Central memory CD8-positive, alpha-beta T cell (primary cell): ENCODE measurements around the gene NLGN1.

Experiments
- ATAC-seq: fragments of 150-1000 bp; cut with Tn5 transposase; replicated peaks from 2 replicates; pipeline ENCODE4 v1.10.0; 2022; ENCODE audit warnings: mild to moderate bottlenecking, moderate FRiP score, moderate number of reproducible peaks; ENCODE audit not compliant: poor library complexity, severe bottlenecking; ENCODE audit errors: extremely low read depth
- DNase-seq, 2 donors: peaks; one replicate each; pipeline ENCODE4 v3.0.0; 2021; ENCODE audit warnings: low spot score in 2 of 2
- H3K27ac Mint-ChIP-seq: one replicate; pipeline ENCODE4 v1.8.0; 2022; ENCODE audit warnings: low read depth, mild to moderate bottlenecking, moderate library complexity, mixed read lengths
- H3K27me3 Mint-ChIP-seq: one replicate; pipeline ENCODE4 v1.8.0; 2022; ENCODE audit warnings: mixed read lengths
- H3K36me3 Mint-ChIP-seq: one replicate; pipeline ENCODE4 v1.8.0; 2022; ENCODE audit warnings: mild to moderate bottlenecking, moderate library complexity, mixed read lengths; ENCODE audit not compliant: insufficient read depth
- H3K4me1 Mint-ChIP-seq: one replicate; pipeline ENCODE4 v1.8.0; 2022; ENCODE audit warnings: mixed read lengths
- H3K4me3 Mint-ChIP-seq: one replicate; pipeline ENCODE4 v1.8.0; 2022; ENCODE audit warnings: mild to moderate bottlenecking, moderate library complexity, mixed read lengths
- H3K9me3 Mint-ChIP-seq: one replicate; pipeline ENCODE4 v1.8.0; 2022; ENCODE audit warnings: mixed read lengths

Gene NLGN1

DNA sequence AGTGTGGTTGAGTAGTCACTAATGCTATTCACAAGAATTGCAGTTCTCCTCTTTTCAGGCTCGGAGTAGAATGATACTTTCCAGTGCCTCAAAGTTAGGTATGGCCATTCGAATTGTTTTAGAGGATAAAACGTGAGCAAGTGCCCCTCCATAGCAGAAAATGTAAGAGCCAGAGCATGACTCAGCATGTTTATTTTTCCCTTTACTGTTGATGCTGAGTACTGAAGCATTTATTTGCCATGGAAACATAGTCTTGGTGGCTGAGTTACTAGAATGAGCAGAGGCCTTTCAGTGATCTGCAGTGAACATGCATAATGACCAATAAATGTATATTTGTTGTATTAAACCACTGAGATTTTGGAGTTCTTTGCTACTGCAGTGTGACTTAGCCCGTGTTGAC, 540.6 kb downstream of the NLGN1 start:
- H3K27me3 Mint-ChIP-seq, result no peaks in the 10 kb centered on the region
- H3K36me3 Mint-ChIP-seq, result no peaks in the 10 kb centered on the region
- H3K27ac Mint-ChIP-seq, result no peak overlapping the region
- DNase-seq (no peak), ATAC-seq (no peak)
- no peak overlapping the region for H3K4me3 Mint-ChIP-seq
- H3K9me3 Mint-ChIP-seq, result peaks cover 17% of the 10 kb centered on the region
- H3K4me1 Mint-ChIP-seq, result no peaks in the 10 kb centered on the region

DNA sequence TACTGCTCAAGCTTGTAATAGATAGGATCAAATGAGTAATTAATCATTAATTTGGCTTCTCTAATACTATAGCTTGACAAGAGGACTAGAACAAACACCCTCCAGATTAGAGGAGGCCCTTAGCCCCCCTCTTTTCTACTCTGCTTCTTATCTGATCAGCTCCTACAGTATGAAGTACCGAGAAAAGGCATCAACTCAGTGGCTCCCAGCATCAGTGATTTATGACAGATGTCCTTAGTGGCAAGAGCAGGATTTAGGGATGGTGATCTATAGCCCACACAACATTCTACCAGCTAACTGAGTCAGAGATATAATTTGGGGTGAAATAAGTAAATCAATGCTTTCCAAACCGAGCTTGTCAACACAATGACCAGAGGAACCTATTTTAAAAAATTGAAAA, 541.1 kb downstream of the NLGN1 start:
- Mint-ChIP-seq H3K4me1 (no peaks in the 10 kb centered on the region), H3K4me3 (no peak overlapping the region), H3K9me3 (peaks cover 15% of the 10 kb centered on the region), H3K36me3 (no peaks in the 10 kb centered on the region), H3K27ac (no peak overlapping the region), H3K27me3 (no peaks in the 10 kb centered on the region)
- DNase-seq, result no peak
- ATAC-seq, result no peak

DNA sequence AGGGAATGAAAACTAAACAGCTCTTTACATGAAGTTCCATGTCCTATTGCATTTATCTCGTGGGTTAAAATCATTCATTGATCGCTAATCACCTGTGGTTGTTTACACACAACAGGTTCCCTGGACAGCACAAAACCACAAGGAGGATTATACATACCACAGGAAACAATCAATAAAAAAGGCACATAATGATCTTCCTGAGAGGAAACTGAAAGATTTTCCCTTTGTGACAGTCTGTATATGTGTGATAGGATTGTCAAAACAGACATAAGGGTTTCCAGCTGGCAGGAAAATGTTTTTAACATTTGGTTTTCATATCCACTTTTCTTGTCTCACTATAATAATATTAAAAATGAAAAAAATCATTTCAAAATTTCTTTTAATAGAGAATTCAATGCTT, 541.8 kb downstream of the NLGN1 start:
- Mint-ChIP-seq H3K9me3 (peaks cover 15% of the 10 kb centered on the region), H3K27me3 (no peaks in the 10 kb centered on the region), H3K4me3 (no peak overlapping the region), H3K27ac (no peak overlapping the region), H3K36me3 (no peaks in the 10 kb centered on the region), H3K4me1 (no peaks in the 10 kb centered on the region)
- no peak for ATAC-seq
- DNase-seq, result no peak

DNA sequence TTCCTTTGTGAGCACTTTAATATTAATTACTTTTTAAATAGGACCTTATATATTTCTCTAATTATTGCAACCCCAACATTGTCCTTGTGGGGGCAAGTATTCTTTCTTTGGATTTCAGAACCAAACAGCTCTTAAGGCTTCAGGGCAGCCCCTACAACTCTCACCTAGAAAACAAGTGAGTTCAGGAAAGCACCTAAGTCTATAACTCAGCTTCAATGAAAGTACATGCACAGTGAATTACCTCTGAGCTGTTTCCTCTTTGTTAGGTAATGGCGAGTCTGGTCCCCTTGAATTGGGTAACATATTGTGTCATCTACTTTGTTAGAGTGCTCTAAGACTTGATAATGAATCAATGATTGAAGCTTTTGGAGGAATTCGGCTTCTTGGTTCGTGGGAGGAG, 545.7 kb downstream of the NLGN1 start:
- Mint-ChIP-seq H3K36me3 (no peaks in the 10 kb centered on the region), H3K4me3 (no peak overlapping the region), H3K4me1 (no peaks in the 10 kb centered on the region), H3K27ac (no peak overlapping the region), H3K9me3 (peaks cover 15% of the 10 kb centered on the region), H3K27me3 (no peaks in the 10 kb centered on the region)
- no peak for DNase-seq
- no peak for ATAC-seq

DNA sequence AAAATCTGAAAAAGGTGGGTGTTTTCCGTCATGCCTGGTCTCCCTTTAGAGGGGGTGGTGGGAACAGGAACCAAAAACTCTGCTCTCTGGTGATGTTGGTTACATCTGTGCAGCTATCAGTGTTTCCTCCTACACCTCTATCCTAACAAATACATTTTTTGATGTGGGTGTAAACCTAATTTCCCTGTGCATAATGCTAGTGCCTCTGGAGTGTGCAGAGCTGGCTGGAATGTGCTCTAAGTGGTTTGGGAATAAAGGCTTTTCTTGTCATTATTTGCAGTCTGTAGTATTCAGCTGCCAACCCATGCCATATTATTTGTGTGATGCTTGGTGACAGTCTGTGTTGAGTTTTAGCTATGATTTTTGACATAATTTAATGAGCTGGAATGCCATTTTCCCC, 547.6 kb downstream of the NLGN1 start:
- DNase-seq (no peak), ATAC-seq (no peak)
- Mint-ChIP-seq H3K36me3 (no peaks in the 10 kb centered on the region), H3K27ac (no peak overlapping the region), H3K4me3 (no peak overlapping the region), H3K27me3 (no peaks in the 10 kb centered on the region), H3K9me3 (peaks cover 13% of the 10 kb centered on the region), H3K4me1 (no peaks in the 10 kb centered on the region)

DNA sequence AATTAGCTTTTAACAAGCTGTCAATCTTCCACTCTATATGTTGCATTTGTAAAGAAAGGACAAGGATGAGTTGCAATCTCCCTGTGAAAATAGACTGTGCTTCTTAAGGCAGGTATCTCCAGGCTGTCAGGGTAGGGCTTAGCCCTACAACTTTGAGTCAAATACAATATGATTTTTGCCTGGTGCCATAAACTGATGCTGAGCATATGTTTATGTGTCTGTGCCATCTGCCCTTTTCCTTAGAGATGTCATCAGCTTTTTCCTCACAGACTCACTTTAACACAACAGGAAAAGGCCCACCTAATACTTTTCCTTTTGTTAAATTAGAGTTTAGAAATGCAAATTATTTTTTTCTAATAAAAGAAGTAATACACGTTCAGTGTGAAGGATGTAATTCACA, 548.3 kb downstream of the NLGN1 start:
- Mint-ChIP-seq H3K27me3 (no peaks in the 10 kb centered on the region), H3K9me3 (peaks cover 13% of the 10 kb centered on the region), H3K4me3 (no peak overlapping the region), H3K4me1 (no peaks in the 10 kb centered on the region), H3K36me3 (no peaks in the 10 kb centered on the region), H3K27ac (no peak overlapping the region)
- DNase-seq (no peak), ATAC-seq (no peak)

DNA sequence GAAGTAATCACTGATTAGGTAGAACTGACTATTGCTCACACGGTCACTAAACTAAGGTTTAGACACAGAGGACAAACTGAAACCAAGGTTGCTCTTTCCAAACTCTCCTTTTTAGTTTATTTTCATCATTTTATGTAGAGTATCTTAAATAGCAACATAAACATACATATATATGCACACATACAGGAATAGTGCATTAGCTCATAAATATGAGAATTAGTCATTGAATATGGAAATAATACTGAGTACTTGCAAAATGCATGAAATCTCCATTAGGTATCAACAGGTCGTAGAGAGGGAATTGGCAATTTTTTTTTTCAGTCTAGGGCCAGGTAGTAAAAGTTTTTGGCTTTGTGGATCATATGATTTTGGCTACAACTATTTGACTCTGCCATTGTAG, 557.1 kb downstream of the NLGN1 start:
- no peak for DNase-seq
- no peak overlapping the region for H3K27ac Mint-ChIP-seq
- H3K9me3 Mint-ChIP-seq, result peaks cover 5% of the 10 kb centered on the region
- no peak for ATAC-seq
- no peaks in the 10 kb centered on the region for H3K36me3 Mint-ChIP-seq
- no peak overlapping the region for H3K4me3 Mint-ChIP-seq
- H3K4me1 Mint-ChIP-seq, result no peaks in the 10 kb centered on the region
- no peaks in the 10 kb centered on the region for H3K27me3 Mint-ChIP-seq

DNA sequence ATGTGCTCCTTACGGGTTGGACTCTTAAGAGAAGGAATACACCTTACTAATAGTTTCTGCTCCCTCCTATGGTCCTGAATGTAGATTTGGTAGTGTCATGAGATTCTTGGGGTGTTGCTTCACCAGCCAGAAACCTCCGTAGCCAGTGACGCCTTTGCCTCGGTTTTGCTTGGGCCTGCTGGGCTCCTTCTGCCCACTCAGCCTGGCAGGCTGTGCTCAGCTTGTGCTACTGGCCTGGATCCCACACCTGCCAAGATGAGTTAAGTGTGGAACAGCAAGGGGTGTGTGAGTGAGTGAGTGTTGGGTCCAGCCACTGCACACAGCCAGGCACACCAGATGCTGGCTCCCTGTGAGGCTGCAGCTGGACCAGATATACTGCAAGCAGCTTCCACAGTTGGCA, 560.1 kb downstream of the NLGN1 start:
- Mint-ChIP-seq H3K9me3 (peaks cover 5% of the 10 kb centered on the region), H3K27me3 (no peaks in the 10 kb centered on the region), H3K36me3 (no peaks in the 10 kb centered on the region), H3K27ac (no peak overlapping the region), H3K4me1 (no peaks in the 10 kb centered on the region), H3K4me3 (no peak overlapping the region)
- ATAC-seq (no peak), DNase-seq (no peak)

DNA sequence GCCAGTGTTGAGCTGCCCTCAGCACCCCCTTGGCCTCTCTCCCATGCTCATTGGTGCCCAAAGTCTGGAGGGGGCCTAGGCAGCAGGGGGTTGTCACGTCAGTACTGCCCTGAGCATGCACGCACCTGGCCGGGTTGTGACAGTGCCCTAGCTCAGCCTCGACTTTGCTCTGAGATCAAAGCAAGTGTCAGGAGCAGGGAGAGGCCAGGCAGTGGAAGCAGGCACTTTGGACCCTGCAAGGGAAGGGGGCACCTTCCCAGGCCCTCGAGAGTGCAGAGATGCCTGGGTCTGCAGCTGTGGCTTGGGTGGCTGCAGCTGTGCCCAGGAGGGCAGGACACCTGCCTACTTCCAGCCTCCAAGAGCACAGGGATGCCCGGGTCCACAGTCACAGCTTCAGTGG, 561.3 kb downstream of the NLGN1 start:
- DNase-seq (no peak), ATAC-seq (no peak)
- Mint-ChIP-seq H3K4me1 (no peaks in the 10 kb centered on the region), H3K9me3 (peaks cover 8% of the 10 kb centered on the region), H3K27me3 (no peaks in the 10 kb centered on the region), H3K36me3 (no peaks in the 10 kb centered on the region), H3K4me3 (no peak overlapping the region), H3K27ac (no peak overlapping the region)

DNA sequence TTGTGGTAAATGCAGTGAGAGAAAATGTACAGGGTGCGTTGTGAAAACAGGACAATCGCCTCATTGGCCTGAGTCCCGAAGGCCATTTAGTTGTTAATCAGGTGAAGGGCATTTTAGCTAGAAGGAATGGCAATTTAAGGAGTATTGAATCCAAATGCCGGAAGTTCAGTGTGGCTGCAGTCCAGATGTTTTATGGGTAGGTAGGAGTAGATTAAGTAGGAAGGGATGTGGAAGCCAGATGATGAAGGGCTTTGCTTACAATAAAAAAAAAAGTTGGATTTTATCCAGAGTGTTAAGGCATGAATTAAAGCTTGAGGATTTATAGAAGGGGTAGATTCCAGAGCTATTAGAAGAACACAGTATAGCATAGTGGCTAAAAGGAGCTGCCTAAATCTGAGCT, 572.7 kb downstream of the NLGN1 start:
- H3K27ac Mint-ChIP-seq, result no peak overlapping the region
- DNase-seq, result no peak
- no peak overlapping the region for H3K4me3 Mint-ChIP-seq
- H3K36me3 Mint-ChIP-seq, result peaks cover 2% of the 10 kb centered on the region
- ATAC-seq, result no peak
- H3K4me1 Mint-ChIP-seq, result no peaks in the 10 kb centered on the region
- no peaks in the 10 kb centered on the region for H3K27me3 Mint-ChIP-seq
- H3K9me3 Mint-ChIP-seq, result peaks cover 25% of the 10 kb centered on the region

DNA sequence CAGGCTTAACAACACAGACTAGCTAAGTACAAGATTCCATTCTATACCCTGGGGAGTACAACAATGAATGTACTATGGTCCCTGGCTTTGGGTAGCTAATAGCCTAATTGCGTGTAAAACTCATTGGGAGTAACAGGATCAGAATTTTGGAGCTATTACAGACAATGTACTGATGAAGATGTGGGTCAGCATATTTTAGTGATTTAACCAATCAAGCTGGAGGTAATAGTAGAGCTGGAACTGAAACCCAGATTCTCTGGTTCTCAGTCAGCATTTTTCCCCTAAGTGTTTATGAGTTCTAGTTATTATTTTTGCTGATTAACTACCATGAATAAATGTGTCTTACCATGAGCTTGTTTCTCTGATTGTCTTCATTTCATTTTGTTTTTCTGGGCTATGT, 578.7 kb downstream of the NLGN1 start:
- H3K27me3 Mint-ChIP-seq, result no peaks in the 10 kb centered on the region
- peaks cover 11% of the 10 kb centered on the region for H3K9me3 Mint-ChIP-seq
- H3K4me1 Mint-ChIP-seq, result no peaks in the 10 kb centered on the region
- H3K36me3 Mint-ChIP-seq, result no peaks in the 10 kb centered on the region
- no peak for ATAC-seq
- DNase-seq, result no peak
- no peak overlapping the region for H3K4me3 Mint-ChIP-seq
- H3K27ac Mint-ChIP-seq, result no peak overlapping the region

DNA sequence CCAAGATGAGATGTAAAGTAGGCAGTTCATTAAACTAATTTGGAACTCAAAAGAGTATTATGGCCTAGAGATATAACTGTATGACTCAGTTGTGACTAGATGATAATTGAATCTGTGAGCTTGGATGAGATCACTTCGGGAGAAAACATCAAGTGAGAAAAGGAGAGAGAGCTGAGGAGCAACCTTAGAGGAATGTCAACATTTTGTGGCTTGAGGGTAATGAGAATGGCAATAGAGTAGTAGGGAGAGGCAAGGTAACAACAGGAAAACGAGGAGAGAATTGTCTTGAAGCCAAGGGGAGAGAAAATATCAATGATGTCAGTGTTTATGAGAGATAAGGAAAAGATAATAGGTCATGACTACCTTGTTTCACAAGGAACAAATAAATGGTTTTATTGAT, 580.2 kb downstream of the NLGN1 start:
- Mint-ChIP-seq H3K4me3 (no peak overlapping the region), H3K36me3 (no peaks in the 10 kb centered on the region), H3K4me1 (no peaks in the 10 kb centered on the region), H3K27me3 (no peaks in the 10 kb centered on the region), H3K9me3 (peaks cover 2% of the 10 kb centered on the region), H3K27ac (no peak overlapping the region)
- no peak for DNase-seq
- ATAC-seq, result no peak

DNA sequence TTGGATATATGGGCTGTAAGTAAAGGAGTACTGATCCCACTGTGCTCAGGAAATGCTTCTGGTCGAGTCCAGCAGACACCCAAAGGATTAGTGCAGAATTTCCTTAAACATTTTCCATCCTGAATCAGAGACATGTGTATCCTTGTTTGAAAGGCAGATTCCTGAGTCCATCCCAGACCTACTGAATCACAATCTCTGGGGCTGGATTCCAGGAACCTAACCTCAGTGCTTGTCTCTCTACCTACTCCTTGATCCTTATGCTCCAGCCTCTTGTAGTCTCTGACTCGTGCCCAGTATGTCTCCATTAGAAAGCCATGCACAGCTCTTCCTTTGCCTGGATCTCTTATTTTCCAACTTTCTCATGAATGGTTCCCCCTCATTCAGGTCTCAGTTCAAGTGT, 585.8 kb downstream of the NLGN1 start:
- no peak for DNase-seq
- H3K9me3 Mint-ChIP-seq, result peaks cover 5% of the 10 kb centered on the region
- ATAC-seq, result no peak
- H3K36me3 Mint-ChIP-seq, result no peaks in the 10 kb centered on the region
- H3K4me1 Mint-ChIP-seq, result no peaks in the 10 kb centered on the region
- H3K27me3 Mint-ChIP-seq, result no peaks in the 10 kb centered on the region
- no peak overlapping the region for H3K4me3 Mint-ChIP-seq
- no peak overlapping the region for H3K27ac Mint-ChIP-seq

DNA sequence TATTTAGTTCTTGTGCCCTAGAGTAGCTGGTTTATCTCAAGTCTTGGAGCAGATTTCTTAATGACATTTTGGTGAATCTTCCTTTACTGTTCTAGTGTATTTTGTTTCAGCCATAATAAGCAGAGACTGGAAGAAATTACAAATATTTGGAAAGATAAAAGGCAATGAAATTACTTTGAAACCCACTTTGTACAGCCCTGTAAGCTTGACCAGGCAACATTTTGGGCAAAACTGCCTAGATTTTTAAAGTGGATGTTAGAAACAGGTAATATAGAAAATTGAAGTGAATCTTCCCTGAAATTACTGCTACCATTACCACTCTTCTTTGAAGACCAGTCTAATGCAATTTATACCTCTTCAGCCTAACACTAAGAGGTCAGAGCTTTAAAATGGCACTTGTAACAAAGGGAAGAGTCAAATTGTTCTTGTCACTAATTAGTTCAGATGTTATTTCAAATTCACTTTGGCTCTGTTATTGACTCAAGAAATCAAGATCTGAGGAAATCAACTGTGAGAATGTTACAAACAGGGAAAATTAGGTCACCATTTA, 589.4 kb downstream of the NLGN1 start:
- peaks cover 11% of the 10 kb centered on the region for H3K9me3 Mint-ChIP-seq
- H3K4me3 Mint-ChIP-seq, result no peak overlapping the region
- no peaks in the 10 kb centered on the region for H3K36me3 Mint-ChIP-seq
- ATAC-seq (no peak), DNase-seq (no peak)
- H3K27ac Mint-ChIP-seq, result no peak overlapping the region
- H3K27me3 Mint-ChIP-seq, result no peaks in the 10 kb centered on the region
- no peaks in the 10 kb centered on the region for H3K4me1 Mint-ChIP-seq
